Measurements from ENCODE around the gene FUZ. TPM values are rescaled to one million over a fixed set of nuclear protein-coding genes. Genes with fewer than 3 reads are reported as not detected.

Gene FUZ
- total and polyA plus RNA-seq, 2 of the 8 experiments (the other 6 are each of a cell fraction or from before 2014, with no cell fraction given): 28.4 to 33.9 TPM

- FAIRE-seq (no peak), DNase-seq (ENCODE audit: low read depth in 1 of 2, low spot score in 2 of 2) (no peak)
- Histone ChIP-seq H3K27ac (ENCODE audit: low read depth, low read length) (0 out of 2 replicates have a peak overlapping the region, but pooled peaks have one; percentile 36), H3K4me2 (ENCODE audit: insufficient read depth in 1 of 2, low read depth in 2 of 2, low read length in 2 of 2) (no peak overlapping the region), H2BK12ac (ENCODE audit: low read depth, low read length) (no peak overlapping the region), H3K4me1 (replicated peaks in 1 of 4; ENCODE audit: control insufficient read depth in 3 of 4, insufficient read depth in 4 of 4, low read length in 3 of 4) (no peaks in the 10 kb centered on the region), H3K14ac (ENCODE audit: insufficient read length) (no peak overlapping the region), H4K5ac (ENCODE audit: insufficient read length, low read depth, low read length) (no peak overlapping the region), H2AK5ac (ENCODE audit: low read depth, low read length) (0 out of 2 replicates have a peak overlapping the region, but pooled peaks have one; percentile 39), H3K18ac (ENCODE audit: extremely low read depth, low read length) (no peak overlapping the region), H3K4ac (replicated peaks; ENCODE audit: insufficient read length, low read depth, low read length) (no peak overlapping the region), H3K4me3 (ENCODE audit: extremely low read depth in 1 of 4, insufficient read depth in 2 of 4, low read depth in 3 of 4, low read length in 4 of 4) (no peak overlapping the region), H3K9ac (replicated peaks in 1 of 4; ENCODE audit: extremely low read depth in 1 of 4, low read depth in 3 of 4, low read length in 3 of 4) (no peak overlapping the region; a peak in 2 of 7 replicates), H2BK20ac (ENCODE audit: low read length) (no peak overlapping the region), H4K20me1 (replicated peaks in 1 of 2; ENCODE audit: control insufficient read depth in 1 of 2, insufficient read depth in 2 of 2, low read length in 2 of 2) (peaks cover 2 to 12% of the 10 kb centered on the region in 2 experiments), H3K36me3 (ENCODE audit: control insufficient read depth in 2 of 4, insufficient read depth in 4 of 4, low read length in 3 of 4) (no peaks in the 10 kb centered on the region; a peak in 1 of 8 replicates), H4K91ac (replicated peaks; ENCODE audit: insufficient read length, low read length) (no peak overlapping the region), H3K56ac (replicated peaks; ENCODE audit: insufficient read length, low read depth, low read length) (no peak overlapping the region), H3K79me1 (ENCODE audit: low read depth, low read length) (peaks cover 29% of the 10 kb centered on the region), H3K23ac (ENCODE audit: insufficient read length) (no peak overlapping the region), H3K9me3 (ENCODE audit: insufficient read depth in 2 of 2, low read depth in 1 of 2, low read length in 1 of 2) (no peaks in the 10 kb centered on the region), H2BK15ac (ENCODE audit: low read length) (no peak overlapping the region), H3K27me3 (replicated peaks in 1 of 4; ENCODE audit: control insufficient read depth in 3 of 4, extremely low read depth in 1 of 4, insufficient read depth in 3 of 4, low read length in 3 of 4) (no peaks in the 10 kb centered on the region), H2BK5ac (ENCODE audit: low read depth, low read length) (no peak overlapping the region), H4K8ac (ENCODE audit: extremely low read depth, insufficient read depth, low read length) (no peak overlapping the region), H2AFZ (ENCODE audit: low read length) (no peak overlapping the region), H2BK120ac (replicated peaks; ENCODE audit: low read depth, low read length) (no peak overlapping the region), H3K23me2 (ENCODE audit: low read depth, low read length) (no peaks in the 10 kb centered on the region), H3K79me2 (ENCODE audit: control insufficient read depth in 1 of 2, insufficient read depth in 2 of 2, low read length in 2 of 2) (peaks cover 0 to 7% of the 10 kb centered on the region in 2 experiments; a peak in 2 of 4 replicates)
- WGBS, 2 experiments (ENCODE audit: extremely low coverage in 1 of 2, insufficient coverage in 1 of 2, insufficient read length in 1 of 2, insufficient replicate concordance in 2 of 2, low coverage in 1 of 2, low lambda C conversion rate in 2 of 2, missing lambda C conversion rate in 1 of 2): 91% methylated on average over 8 of the region's 8 CpGs; no CpG with 5 or more reads in 1 of the 2 experiments
- ChIA-PET CTCF (ENCODE audit: partially characterized antibody) (interaction anchor here (3.0 kb wide), 1 partner anchor 57 kb away, joined by 17 read pairs; no protein-coding TSS in a partner anchor), POLR2A (ENCODE audit: partially characterized antibody) (interaction anchor here (0.8 to 1.9 kb wide), 3 partner anchors 10 to 155 kb away, joined by 3 to 5 read pairs (median 3); partner anchors contain the start of gene ATF5)
- no peak for TF ChIP-seq BRCA1 (IDR thresholded peaks at IDR 0.05; ENCODE audit: low read depth, low read length)
- TF ChIP-seq KDM1A (IDR thresholded peaks at IDR 0.05; ENCODE audit: borderline replicate concordance, low read length): peak; percentile 50; the same call in 1 of the 2 replicates
Measured at GRCh38 chr19:49773663-49774350, 39.3 kb downstream of the FUZ start.

Measured in H1 (cell line).